H9 (cell line): ENCODE results near the gene RNF175. TPM values are rescaled to one million over a fixed set of nuclear protein-coding genes. Genes with fewer than 3 reads are reported as not detected.
A peak's percentile ranks its signal among the peaks of the same experiment; 100 is the strongest.

Experiments used
- DNase-seq: peaks from one replicate; pipeline ENCODE4 v3.0.0-alpha.2; 2017
- H2AFZ ChIP-seq: one replicate; pipeline ENCODE4 v1.6.1; 2013; ENCODE audit warnings: mild to moderate bottlenecking, low read length, control low read depth, moderate library complexity
- H2AK5ac ChIP-seq: 2 replicates; pipeline ENCODE4 v1.6.1; 2013; ENCODE audit warnings: low read length, control low read depth, mixed read lengths; ENCODE audit not compliant: insufficient read length
- H2BK120ac ChIP-seq: one replicate; pipeline ENCODE4 v1.6.1; 2013; ENCODE audit warnings: low read depth, mild to moderate bottlenecking, low read length, control low read depth, inconsistent platforms; ENCODE audit not compliant: poor library complexity, severe bottlenecking
- H2BK12ac ChIP-seq: 2 replicates; pipeline ENCODE4 v1.6.1; 2013; ENCODE audit warnings: low read length, control low read depth, mixed read lengths, low read depth; ENCODE audit not compliant: insufficient read length
- H2BK15ac ChIP-seq: 2 replicates; pipeline ENCODE4 v1.6.1; 2013; ENCODE audit warnings: low read depth, low read length, control low read depth
- H2BK20ac ChIP-seq: one replicate; pipeline ENCODE4 v1.6.1; 2013; ENCODE audit warnings: low read depth, mild to moderate bottlenecking, low read length, control low read depth, inconsistent platforms; ENCODE audit not compliant: poor library complexity, severe bottlenecking
- H2BK5ac ChIP-seq: 2 replicates; pipeline ENCODE4 v1.6.1; 2013; ENCODE audit warnings: low read length, control low read depth, mixed read lengths; ENCODE audit not compliant: insufficient read length
- H3K14ac ChIP-seq: 2 replicates; pipeline ENCODE4 v1.6.1; 2013; ENCODE audit warnings: low read length, control low read depth; ENCODE audit not compliant: insufficient read depth
- H3K18ac ChIP-seq: 2 replicates; pipeline ENCODE4 v1.6.1; 2013; ENCODE audit warnings: low read depth, mild to moderate bottlenecking, mixed read lengths, low read length, control low read depth; ENCODE audit not compliant: insufficient read length
- H3K23ac ChIP-seq: 2 replicates; pipeline ENCODE4 v1.6.1; 2013; ENCODE audit warnings: low read length, control low read depth, mixed read lengths, low read depth; ENCODE audit not compliant: insufficient read length
- H3K23me2 ChIP-seq: 2 replicates; pipeline ENCODE4 v1.6.1; 2013; ENCODE audit warnings: low read depth, mild to moderate bottlenecking, mixed read lengths, low read length, control low read depth; ENCODE audit not compliant: insufficient read length, poor library complexity, severe bottlenecking
- H3K27ac ChIP-seq: 2 replicates; pipeline ENCODE4 v1.5.1; 2013; ENCODE audit warnings: low read length, control low read depth, mixed read lengths, low read depth; ENCODE audit not compliant: insufficient read length
- H3K27me3 ChIP-seq: 2 replicates; pipeline ENCODE4 v1.6.1; 2013; ENCODE audit warnings: low read length, control low read depth, inconsistent platforms; ENCODE audit not compliant: insufficient read depth
- H3K4ac ChIP-seq: 2 replicates; pipeline ENCODE4 v1.6.1; 2013; ENCODE audit warnings: low read depth, mild to moderate bottlenecking, control low read depth, inconsistent platforms, low read length, moderate library complexity
- H3K4me1 ChIP-seq: 2 replicates; pipeline ENCODE4 v1.6.1; 2013; ENCODE audit warnings: low read length, control low read depth, inconsistent platforms; ENCODE audit not compliant: insufficient read depth
- H3K4me2 ChIP-seq: 2 replicates; pipeline ENCODE4 v1.6.1; 2013; ENCODE audit warnings: low read length, control low read depth, mixed read lengths; ENCODE audit not compliant: insufficient read length, insufficient read depth
- H3K56ac ChIP-seq: 2 replicates; pipeline ENCODE4 v1.6.1; 2013; ENCODE audit warnings: low read depth, mild to moderate bottlenecking, mixed read lengths, low read length, control low read depth; ENCODE audit not compliant: insufficient read length
- H3K79me1 ChIP-seq: 2 replicates; pipeline ENCODE4 v1.6.1; 2013; ENCODE audit warnings: low read depth, mild to moderate bottlenecking, moderate library complexity, low read length, control low read depth, inconsistent platforms; ENCODE audit not compliant: insufficient read depth, poor library complexity, severe bottlenecking
- H3K79me2 ChIP-seq: 2 replicates; pipeline ENCODE4 v1.6.1; 2013; ENCODE audit warnings: low read length, control low read depth, inconsistent platforms; ENCODE audit not compliant: insufficient read depth
- H3K9ac ChIP-seq: 2 replicates; pipeline ENCODE4 v1.6.1; 2013; ENCODE audit warnings: low read length, control low read depth, mixed read lengths; ENCODE audit not compliant: insufficient read length; ENCODE audit errors: extremely low read depth
- H3K9me3 ChIP-seq: one replicate; pipeline ENCODE4 v1.6.1; 2013; ENCODE audit warnings: low read depth, low read length, inconsistent platforms; ENCODE audit not compliant: control insufficient read depth
- H3T11ph ChIP-seq: one replicate; pipeline ENCODE4 v1.6.1; 2013; ENCODE audit warnings: mild to moderate bottlenecking, low read length, control low read depth, inconsistent platforms
- H4K20me1 ChIP-seq: one replicate; pipeline ENCODE4 v1.6.1; 2013; ENCODE audit not compliant: control insufficient read depth, insufficient read length, insufficient read depth
- H4K5ac ChIP-seq: 2 replicates; pipeline ENCODE4 v1.6.1; 2013; ENCODE audit warnings: low read depth, mild to moderate bottlenecking, mixed read lengths, low read length, control low read depth; ENCODE audit not compliant: insufficient read length
- H4K8ac ChIP-seq: replicated peaks from 2 replicates; pipeline ENCODE4 v1.6.1; 2013; ENCODE audit warnings: low read length, control low read depth, mixed read lengths, low read depth; ENCODE audit not compliant: insufficient read length
- H4K91ac ChIP-seq: 2 replicates; pipeline ENCODE4 v1.6.1; 2013; ENCODE audit warnings: low read depth, mild to moderate bottlenecking, moderate library complexity, mixed read lengths, low read length, control low read depth; ENCODE audit not compliant: insufficient read length
- H3K27ac Mint-ChIP-seq, 3 experiments: 2 replicates in 2 of 3; 3 replicates in 1 of 3; pipeline ENCODE4 v1.8.0; 2020 to 2021; ENCODE audit warnings: mixed read lengths in 3 of 3, mild to moderate bottlenecking in 1 of 3, moderate library complexity in 1 of 3
- H3K27me3 Mint-ChIP-seq: 2 replicates; pipeline ENCODE4 v1.8.0; 2021; ENCODE audit warnings: low read depth, mild to moderate bottlenecking, moderate library complexity, mixed read lengths
- H3K36me3 Mint-ChIP-seq, 3 experiments: 2 replicates in 2 of 3; 3 replicates in 1 of 3; pipeline ENCODE4 v1.8.0; 2020 to 2021; ENCODE audit warnings: low read depth in 3 of 3, mixed read lengths in 3 of 3; ENCODE audit not compliant: insufficient read depth in 1 of 3
- H3K4me1 Mint-ChIP-seq, 2 experiments: 2 replicates each; pipeline ENCODE4 v1.8.0; 2020; ENCODE audit warnings: mixed read lengths in 2 of 2
- H3K4me3 Mint-ChIP-seq, 2 experiments: 2 replicates in 1 of 2; 3 replicates in 1 of 2; pipeline ENCODE4 v1.8.0; 2020 to 2021; ENCODE audit warnings: mild to moderate bottlenecking in 2 of 2, mixed read lengths in 2 of 2, moderate library complexity in 1 of 2
- H3K9me3 Mint-ChIP-seq, 2 experiments: 2 replicates in 1 of 2; 3 replicates in 1 of 2; pipeline ENCODE4 v1.8.0; 2020; ENCODE audit warnings: mild to moderate bottlenecking in 2 of 2, mixed read lengths in 2 of 2, moderate library complexity in 1 of 2
- CTCF ChIP-seq: fragments of 200-600 bp; sonication (generic); conservative IDR thresholded peaks from 3 replicates; pipeline ENCODE4 v1.8.0; 2021; ENCODE audit warnings: antibody characterized with exemption, mild to moderate bottlenecking
- WGBS: extraction: QIAGEN DNeasy Blood & Tissue Kit; methylation state at CpG from one replicate; pipeline ENCODE4 v1.1.7; 2013; ENCODE audit warnings: missing lambda C conversion rate, low lambda C conversion rate, mixed read lengths; ENCODE audit not compliant: insufficient read length; ENCODE audit errors: extremely low coverage; 5-methylcytosine and 5-hydroxymethylcytosine counted together
- total RNA-seq: library from RNA; stranded (reverse); gene quantifications from 2 replicates; pipeline ENCODE4 v1.2.1, GENCODE V29; 2021

The RNF175 gene
- total RNA-seq, 1 experiment from 2014 or later: 4.3 TPM

GRCh38 chr4:153788051-153788412 lies 28.2 kb upstream of the RNF175 start:
- H2BK5ac ChIP-seq: no peak overlapping the region
- peaks cover 20 to 51% (median 44%) of the 10 kb centered on the region in 3 experiments for H3K36me3 Mint-ChIP-seq
- peaks cover 39% of the 10 kb centered on the region for H3K23me2 ChIP-seq
- H2BK15ac ChIP-seq: no peak overlapping the region
- H3K9ac ChIP-seq: peak overlapping the region; percentile 83
- H3T11ph ChIP-seq: no peak overlapping the region
- H3K9me3 Mint-ChIP-seq: peaks cover 6 to 17% of the 10 kb centered on the region in 2 experiments; a peak in 3 of 5 replicates
- H4K91ac ChIP-seq: no peak overlapping the region
- no peak overlapping the region for H2BK20ac ChIP-seq
- no peak overlapping the region for H3K56ac ChIP-seq
- no CpG with 5 or more reads among the region's 15 CpGs for WGBS
- H3K27me3 Mint-ChIP-seq: peaks cover 28% of the 10 kb centered on the region
- no peak overlapping the region for H2BK120ac ChIP-seq
- no peak overlapping the region for H3K23ac ChIP-seq
- H4K5ac ChIP-seq: no peak overlapping the region
- H3K4ac ChIP-seq: no peak overlapping the region
- H4K20me1 ChIP-seq: peaks cover 2% of the 10 kb centered on the region
- no peak for DNase-seq
- H3K9me3 ChIP-seq: no peaks in the 10 kb centered on the region
- H2AFZ ChIP-seq: no peak overlapping the region
- peaks cover 24% of the 10 kb centered on the region; the same call in 1 of the 2 replicates for H3K79me2 ChIP-seq
- H3K27ac ChIP-seq: no peak overlapping the region
- no peak overlapping the region for H2BK12ac ChIP-seq
- H3K27me3 ChIP-seq: no peaks in the 10 kb centered on the region
- H4K8ac ChIP-seq: no peak overlapping the region
- peaks cover 7% of the 10 kb centered on the region for H3K4me1 ChIP-seq
- H3K18ac ChIP-seq: peak overlapping the region; percentile 76
- H3K27ac Mint-ChIP-seq: peak overlapping the region in 2 of 3 experiments; percentile 95 to 99; a peak in 5 of 7 replicates
- peak overlapping the region; percentile 91 to 100 for H3K4me3 Mint-ChIP-seq
- H3K4me1 Mint-ChIP-seq: peaks cover 52 to 58% of the 10 kb centered on the region in 2 experiments
- peak overlapping the region; percentile 96 for H3K4me2 ChIP-seq
- TF ChIP-seq CTCF: no peak
- no peaks in the 10 kb centered on the region for H3K79me1 ChIP-seq
- peak overlapping the region; percentile 59; the same call in 1 of the 2 replicates for H3K14ac ChIP-seq
- H2AK5ac ChIP-seq: no peak overlapping the region
